ENCODE data around the gene ORAI3.

DNA sequence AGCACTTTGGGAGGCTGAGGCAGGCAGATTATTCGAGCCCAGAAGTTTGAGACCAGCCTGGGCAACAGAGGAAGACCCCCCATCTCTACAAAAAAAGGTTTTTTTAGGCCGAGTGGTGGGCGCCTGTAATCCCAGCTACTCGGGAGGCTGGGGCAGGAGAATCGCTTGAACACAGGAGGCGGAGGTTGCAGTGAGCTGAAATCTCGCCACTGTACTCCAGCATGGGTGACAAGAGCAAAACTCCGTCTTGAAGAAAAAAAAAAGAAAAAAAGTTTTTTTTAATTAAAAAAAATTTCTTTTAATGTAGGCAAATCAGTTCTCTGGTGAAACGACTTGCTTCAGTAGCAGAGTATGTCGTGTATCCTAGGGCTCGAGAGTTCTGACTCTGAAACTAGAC lies 47.1 kb downstream of the ORAI3 start:
- TF ChIP-seq, protein P1, sequence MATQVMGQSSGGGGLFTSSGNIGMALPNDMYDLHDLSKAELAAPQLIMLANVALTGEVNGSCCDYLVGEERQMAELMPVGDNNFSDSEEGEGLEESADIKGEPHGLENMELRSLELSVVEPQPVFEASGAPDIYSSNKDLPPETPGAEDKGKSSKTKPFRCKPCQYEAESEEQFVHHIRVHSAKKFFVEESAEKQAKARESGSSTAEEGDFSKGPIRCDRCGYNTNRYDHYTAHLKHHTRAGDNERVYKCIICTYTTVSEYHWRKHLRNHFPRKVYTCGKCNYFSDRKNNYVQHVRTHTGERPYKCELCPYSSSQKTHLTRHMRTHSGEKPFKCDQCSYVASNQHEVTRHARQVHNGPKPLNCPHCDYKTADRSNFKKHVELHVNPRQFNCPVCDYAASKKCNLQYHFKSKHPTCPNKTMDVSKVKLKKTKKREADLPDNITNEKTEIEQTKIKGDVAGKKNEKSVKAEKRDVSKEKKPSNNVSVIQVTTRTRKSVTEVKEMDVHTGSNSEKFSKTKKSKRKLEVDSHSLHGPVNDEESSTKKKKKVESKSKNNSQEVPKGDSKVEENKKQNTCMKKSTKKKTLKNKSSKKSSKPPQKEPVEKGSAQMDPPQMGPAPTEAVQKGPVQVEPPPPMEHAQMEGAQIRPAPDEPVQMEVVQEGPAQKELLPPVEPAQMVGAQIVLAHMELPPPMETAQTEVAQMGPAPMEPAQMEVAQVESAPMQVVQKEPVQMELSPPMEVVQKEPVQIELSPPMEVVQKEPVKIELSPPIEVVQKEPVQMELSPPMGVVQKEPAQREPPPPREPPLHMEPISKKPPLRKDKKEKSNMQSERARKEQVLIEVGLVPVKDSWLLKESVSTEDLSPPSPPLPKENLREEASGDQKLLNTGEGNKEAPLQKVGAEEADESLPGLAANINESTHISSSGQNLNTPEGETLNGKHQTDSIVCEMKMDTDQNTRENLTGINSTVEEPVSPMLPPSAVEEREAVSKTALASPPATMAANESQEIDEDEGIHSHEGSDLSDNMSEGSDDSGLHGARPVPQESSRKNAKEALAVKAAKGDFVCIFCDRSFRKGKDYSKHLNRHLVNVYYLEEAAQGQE (IDR thresholded peaks at IDR 0.05; ENCODE audit: low read depth, low read length), result no peak
- TF ChIP-seq POLR2AphosphoS5 (IDR thresholded peaks at IDR 0.05; ENCODE audit: low read depth, low read length), result no peak
- TF ChIP-seq RFX5 (IDR thresholded peaks at IDR 0.05; ENCODE audit: low read length), result no peak
- TF ChIP-seq, protein P2, sequence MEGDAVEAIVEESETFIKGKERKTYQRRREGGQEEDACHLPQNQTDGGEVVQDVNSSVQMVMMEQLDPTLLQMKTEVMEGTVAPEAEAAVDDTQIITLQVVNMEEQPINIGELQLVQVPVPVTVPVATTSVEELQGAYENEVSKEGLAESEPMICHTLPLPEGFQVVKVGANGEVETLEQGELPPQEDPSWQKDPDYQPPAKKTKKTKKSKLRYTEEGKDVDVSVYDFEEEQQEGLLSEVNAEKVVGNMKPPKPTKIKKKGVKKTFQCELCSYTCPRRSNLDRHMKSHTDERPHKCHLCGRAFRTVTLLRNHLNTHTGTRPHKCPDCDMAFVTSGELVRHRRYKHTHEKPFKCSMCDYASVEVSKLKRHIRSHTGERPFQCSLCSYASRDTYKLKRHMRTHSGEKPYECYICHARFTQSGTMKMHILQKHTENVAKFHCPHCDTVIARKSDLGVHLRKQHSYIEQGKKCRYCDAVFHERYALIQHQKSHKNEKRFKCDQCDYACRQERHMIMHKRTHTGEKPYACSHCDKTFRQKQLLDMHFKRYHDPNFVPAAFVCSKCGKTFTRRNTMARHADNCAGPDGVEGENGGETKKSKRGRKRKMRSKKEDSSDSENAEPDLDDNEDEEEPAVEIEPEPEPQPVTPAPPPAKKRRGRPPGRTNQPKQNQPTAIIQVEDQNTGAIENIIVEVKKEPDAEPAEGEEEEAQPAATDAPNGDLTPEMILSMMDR (IDR thresholded peaks at IDR 0.05), result no peak
- TF ChIP-seq EP300 (IDR thresholded peaks at IDR 0.05; ENCODE audit: borderline replicate concordance in 1 of 2, low read depth in 1 of 2, low read length in 1 of 2), result no peak
- no peak for TF ChIP-seq EZH2phosphoT487 (IDR thresholded peaks at IDR 0.05; ENCODE audit: borderline replicate concordance, low read depth)
- no peak for TF ChIP-seq NFIC (IDR thresholded peaks at IDR 0.05; ENCODE audit: borderline replicate concordance)
- TF ChIP-seq, protein P3, sequence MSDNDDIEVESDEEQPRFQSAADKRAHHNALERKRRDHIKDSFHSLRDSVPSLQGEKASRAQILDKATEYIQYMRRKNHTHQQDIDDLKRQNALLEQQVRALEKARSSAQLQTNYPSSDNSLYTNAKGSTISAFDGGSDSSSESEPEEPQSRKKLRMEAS (IDR thresholded peaks at IDR 0.05; ENCODE audit: low read depth), result no peak
- no peak for TF ChIP-seq SMC3 (IDR thresholded peaks at IDR 0.05; ENCODE audit: low read depth, low read length)
- TF ChIP-seq, protein P4, sequence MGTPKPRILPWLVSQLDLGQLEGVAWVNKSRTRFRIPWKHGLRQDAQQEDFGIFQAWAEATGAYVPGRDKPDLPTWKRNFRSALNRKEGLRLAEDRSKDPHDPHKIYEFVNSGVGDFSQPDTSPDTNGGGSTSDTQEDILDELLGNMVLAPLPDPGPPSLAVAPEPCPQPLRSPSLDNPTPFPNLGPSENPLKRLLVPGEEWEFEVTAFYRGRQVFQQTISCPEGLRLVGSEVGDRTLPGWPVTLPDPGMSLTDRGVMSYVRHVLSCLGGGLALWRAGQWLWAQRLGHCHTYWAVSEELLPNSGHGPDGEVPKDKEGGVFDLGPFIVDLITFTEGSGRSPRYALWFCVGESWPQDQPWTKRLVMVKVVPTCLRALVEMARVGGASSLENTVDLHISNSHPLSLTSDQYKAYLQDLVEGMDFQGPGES (IDR thresholded peaks at IDR 0.05; ENCODE audit: low read depth, low read length), result no peak
- no peak for TF ChIP-seq TAF1 (IDR thresholded peaks at IDR 0.05; ENCODE audit: borderline replicate concordance, low read depth, low read length)
- TF ChIP-seq YY1 (IDR thresholded peaks at IDR 0.05; ENCODE audit: low read depth), result no peak
- no peak for TF ChIP-seq GABPA (IDR thresholded peaks at IDR 0.05; ENCODE audit: low read depth)
